DMS153 treated with DMSO at 0.1 percent for 48 hours (cell line): ENCODE data around the gene SEL1L3.

Source experiments
- DNase-seq: peaks from one replicate; lab custom pipeline; 2025; ENCODE audit not compliant: unreplicated experiment; lab: John Stamatoyannopoulos, UW

The SEL1L3 gene

DNA sequence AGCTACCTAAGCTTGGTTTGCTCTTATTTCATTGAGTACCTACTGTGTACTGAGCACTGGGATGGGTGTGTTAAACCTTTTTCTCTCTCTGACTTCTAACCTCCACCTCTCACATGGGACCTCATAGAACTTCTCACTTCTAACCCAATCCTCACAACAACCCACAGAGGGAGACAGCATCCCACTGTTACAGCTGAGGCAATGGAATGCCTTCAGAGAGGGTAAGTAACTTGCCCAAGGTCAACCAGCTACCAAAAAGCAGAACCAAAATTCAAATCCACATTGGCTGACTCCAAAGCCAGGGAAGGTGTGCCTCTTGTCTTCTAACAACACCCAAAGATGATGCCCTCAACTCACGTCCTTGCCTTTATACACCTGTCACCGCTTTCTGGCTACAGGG is 5.4 kb downstream of the SEL1L3 start:
- no peak for DNase-seq

DNA sequence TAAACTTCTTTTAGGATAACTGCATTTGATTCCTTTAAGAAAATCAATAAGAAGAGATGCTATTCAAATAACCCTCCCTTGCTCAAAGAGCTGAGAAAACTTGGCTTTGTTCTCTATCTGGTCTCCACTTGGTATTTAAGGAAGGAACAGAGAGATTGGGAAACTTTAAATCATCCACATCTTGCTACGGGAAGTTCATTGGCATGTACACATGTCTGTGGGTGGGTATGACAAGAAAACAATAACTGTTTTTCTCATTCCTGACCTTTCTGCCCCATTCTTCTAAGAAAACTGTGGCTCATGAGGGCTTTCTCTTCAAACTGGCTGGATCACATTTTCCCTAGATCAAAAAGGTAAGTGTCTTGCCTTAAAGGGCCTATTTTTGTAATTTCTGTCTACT is 6.0 kb downstream of the SEL1L3 start:
- DNase-seq = no peak

DNA sequence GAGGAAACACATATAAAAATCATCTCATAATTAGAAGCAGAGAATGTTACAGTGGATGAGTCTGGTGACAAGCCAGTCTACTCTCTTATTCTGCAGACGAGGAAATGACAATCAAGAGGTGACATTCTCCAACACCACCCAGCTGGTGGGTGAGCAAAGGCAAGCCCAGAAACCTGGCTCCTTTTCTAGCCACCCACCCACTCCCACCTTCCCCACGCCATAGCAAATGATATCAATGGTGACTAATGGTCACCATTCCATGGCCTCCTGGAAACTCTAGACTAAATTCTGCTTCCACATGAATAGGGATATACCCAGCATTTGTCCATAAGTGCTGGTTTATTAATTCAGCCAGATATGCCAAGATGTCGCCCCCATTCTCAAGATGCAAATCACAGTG is 10.7 kb downstream of the SEL1L3 start:
- no peak for DNase-seq

DNA sequence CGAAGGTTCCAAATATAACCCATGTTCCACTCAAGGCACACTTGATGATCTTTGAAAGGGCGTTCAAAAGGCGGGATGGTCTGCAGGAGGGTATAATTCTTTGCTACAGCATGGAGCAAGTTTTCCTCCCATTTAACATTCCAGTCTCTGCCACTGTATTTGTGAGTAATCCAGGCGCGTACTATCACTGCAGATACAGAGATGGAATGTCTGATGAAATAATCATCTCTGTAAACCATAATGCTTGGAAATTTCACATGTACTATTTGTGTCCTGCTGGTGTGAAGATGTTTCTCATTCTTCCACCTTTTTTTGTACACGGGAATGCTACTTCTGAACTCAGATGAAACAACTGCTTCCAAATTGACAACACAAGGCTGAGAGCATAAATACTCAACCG is 15.5 kb downstream of the SEL1L3 start:
- no peak for DNase-seq

DNA sequence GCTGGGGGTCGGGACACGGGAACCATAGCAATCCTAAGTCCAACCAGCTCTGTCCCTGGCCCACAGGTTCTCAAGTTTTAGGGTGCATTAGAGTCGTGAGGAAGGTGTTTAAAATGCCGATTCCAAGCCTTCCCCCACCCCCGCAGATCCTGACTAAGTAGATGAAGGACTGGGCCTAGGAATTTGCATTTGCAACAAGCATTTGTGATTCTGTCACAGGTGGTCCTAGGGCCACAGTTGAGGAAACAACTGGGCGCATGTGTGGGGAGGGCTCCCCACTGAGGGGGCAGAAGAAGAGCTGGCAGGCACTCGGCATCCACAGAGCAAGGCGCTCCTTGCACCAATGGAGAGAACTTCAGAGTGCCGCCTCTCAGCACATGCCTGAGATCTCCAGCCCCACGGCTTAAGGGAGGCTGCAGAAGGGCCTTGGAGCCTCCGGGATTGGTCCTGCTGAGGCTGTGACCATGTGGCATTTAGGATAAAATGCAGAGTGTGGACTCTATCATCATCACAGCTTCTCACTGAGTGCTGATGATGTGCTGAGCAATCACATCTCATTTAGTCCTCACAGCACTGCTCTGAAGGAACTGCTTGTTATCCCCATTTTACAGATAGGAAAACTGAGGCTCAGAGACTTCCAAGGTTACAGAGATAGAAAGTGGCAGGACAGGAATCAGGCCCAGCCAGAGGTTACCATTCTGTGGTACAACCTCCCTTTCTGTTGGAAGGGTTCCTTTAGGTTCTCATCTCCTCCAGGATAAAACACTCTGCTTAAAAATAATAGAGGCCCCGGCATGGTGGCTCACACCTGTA is 16.7 kb downstream of the SEL1L3 start:
- no peak for DNase-seq

DNA sequence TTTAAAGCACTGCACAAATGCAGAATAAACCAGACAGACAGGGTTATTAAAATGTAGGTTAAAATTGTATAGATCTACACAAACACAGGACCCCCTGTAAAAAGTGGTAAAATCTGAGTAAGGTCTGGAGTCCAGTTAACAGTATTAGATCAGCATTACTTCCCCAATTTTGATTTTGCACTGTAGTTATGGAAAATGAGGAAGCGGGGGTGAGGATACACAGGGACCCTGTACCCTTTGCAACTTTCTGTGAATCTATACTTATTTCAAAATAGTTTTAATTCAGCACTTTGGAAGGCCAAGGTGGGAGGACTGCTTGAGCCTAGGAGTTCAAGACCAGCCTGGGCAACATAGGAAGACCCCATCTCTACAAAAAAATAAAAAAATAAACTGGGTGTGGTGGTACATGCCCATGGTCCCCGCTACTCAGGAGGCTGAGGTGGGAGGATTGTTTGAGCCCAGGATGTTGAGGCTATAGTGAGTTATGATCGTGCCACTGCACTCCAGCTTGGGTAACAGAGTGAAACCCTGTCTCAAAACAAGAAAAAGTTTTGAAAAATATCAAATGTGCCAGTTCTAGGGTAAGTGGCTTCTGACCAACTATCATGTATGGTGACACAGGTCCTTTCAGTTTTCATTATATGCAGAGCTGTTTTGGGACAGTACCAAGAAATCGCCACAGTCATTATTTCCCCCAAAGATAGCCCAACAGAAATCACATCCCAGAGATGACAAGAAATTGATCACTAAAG is 17.7 kb downstream of the SEL1L3 start:
- DNase-seq = no peak

DNA sequence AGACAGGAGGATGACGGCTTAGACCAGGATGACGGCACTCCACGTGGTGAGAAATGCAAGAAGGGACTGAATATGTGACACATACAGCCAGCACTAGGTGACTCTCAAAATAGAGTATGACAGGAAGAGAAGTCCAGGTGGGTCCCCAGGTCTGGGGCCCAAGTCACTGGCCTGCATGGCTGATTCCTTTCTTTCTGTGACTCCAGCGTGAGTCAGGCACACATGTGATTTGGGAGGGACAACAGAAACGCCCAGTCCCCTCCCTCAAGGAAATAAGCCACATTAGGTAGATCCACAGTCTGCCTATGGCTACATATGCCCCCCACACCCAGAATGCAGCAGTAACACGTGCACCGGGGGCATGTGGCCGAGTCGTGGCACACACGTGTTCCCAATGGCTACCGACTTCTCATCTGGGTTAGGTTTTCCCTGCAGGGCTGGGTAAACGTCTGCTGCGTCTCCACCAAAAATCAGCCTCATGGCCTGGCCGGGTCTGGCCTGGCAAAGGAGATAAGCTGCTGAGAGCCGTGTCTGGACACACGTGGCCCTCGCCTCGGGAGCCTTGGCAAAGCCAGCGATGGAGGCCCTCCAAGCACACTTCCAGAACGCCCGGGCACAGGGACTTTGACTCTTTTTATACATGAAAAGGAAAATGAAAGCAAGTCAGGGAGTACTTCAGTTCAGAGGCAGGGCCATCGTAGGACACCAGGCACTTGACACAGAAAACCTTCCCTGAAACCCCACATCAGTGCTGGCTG is 19.3 kb downstream of the SEL1L3 start:
- no peak for DNase-seq

DNA sequence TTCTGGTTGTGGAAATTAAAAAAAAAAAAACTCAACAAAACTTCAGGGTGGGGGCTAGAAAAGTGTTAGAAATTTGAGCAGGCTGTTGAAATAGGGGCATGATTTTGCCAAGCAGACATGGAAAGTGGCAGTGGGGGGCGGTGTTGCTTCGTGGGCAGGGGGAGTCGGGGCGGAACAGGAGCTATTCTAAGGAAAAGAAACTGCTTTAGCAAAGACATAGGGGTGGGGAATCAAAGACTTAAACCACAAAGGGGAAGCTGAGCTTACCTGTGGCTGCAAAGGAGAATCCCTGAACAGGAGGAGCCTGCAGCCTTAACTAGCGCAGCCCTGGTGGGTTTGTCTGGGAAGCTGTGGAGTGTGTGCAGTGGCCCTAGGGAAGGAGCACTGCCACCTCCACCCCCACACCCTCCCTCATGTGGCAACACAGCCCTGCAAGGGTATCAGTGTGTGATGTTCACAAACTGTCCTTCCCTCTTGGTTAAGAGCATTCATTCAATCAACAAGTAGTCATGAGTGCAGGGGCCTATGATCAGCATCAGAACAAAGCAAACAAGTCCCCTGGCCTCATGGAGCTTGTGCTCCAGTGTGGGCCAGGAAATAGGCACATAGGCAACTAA is 20.5 kb downstream of the SEL1L3 start:
- DNase-seq = no peak

DNA sequence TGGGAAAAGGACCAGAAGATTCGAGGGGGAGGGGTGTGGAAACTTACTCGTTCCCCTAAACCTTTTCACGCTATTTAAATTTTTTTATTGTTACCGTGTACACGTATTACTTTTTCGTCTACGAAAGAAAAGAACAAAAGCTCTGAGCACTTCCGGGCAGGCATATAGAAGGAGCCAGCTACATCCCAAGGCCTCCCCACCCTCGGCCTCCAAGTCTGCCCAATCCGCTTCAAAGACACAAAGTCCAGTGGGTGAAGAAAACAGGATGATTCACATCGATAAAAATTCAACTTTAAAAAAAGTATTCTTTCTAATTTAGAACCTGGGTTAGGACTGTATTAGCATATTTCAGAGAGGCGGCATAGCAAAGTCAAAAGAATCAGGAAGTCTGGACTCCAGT is 23.1 kb downstream of the SEL1L3 start:
- no peak for DNase-seq

DNA sequence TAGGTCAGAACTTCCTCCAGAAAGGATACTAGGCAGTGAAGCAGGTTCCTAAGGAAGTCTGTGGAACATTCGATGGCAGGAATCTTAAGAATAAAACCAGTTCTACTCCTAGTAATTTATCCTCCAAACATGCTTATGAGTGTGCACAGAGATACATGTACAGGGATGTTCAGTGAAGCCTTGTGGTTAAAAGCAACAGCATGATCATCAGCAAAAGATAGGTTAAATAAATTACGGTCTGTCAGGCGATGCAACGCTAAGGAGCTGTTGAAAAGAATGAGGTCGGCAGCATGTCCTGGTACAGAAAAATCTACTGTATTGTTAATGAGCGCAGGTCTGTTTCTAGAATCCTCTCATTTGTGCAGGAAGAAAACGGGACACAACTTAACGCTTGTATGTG is 23.6 kb downstream of the SEL1L3 start:
- no peak for DNase-seq

DNA sequence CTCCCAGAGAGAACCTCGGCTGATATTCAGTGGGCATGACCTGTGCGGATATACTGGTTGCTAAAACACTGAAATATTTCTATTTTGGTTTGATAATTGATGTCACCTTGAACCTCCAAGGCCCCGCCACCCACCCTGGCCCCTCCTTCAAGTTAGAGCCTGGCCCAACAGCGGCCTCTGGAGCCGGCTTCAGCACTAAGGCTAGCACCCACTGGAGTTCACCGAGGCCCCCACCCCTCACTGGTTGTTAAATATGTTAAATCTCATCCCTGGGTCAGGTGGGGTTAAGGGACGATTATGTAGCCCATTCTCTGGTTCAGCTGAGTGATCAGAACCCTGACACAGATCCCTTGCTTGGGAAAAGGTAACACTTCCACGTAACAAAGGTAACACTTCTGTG is 24.3 kb downstream of the SEL1L3 start:
- DNase-seq = no peak

DNA sequence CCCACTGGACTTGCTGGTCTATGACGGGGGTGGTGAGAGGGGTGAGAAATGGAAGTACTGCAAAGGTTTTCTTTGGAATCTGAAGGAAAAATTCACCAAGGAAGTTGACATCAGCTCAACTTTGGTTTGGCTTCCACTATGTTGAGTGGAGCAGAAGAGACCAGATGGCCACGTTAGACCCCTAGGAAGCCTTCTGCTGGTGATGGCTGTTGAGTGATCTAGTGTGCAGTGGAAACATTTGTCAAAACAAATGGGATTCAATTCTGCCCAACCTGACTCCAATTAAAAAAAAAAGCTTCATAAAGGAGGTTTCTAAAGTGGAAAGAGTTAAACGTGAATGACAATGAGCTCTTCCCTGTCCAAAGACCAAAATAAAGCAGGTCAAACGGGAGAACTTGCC is 25.7 kb downstream of the SEL1L3 start:
- DNase-seq = no peak

DNA sequence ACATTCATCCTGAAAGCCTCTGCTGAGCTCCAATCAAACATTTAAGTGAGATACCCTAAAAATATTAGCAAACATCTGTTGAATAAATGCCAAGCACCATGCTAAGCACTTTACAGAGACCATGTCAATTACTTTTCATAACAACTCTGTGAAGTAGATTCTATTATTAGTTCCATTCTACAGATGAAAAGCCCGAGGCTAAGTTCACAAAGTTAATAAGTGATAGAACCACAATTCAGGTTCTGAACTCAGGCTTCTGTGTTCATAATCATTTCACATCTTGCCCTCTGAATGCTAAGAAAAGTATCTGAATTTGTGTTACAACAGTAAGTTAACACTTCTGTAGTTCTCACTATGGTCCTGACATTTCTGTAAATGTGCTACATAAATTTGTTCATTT is 27.4 kb downstream of the SEL1L3 start:
- no peak for DNase-seq

DNA sequence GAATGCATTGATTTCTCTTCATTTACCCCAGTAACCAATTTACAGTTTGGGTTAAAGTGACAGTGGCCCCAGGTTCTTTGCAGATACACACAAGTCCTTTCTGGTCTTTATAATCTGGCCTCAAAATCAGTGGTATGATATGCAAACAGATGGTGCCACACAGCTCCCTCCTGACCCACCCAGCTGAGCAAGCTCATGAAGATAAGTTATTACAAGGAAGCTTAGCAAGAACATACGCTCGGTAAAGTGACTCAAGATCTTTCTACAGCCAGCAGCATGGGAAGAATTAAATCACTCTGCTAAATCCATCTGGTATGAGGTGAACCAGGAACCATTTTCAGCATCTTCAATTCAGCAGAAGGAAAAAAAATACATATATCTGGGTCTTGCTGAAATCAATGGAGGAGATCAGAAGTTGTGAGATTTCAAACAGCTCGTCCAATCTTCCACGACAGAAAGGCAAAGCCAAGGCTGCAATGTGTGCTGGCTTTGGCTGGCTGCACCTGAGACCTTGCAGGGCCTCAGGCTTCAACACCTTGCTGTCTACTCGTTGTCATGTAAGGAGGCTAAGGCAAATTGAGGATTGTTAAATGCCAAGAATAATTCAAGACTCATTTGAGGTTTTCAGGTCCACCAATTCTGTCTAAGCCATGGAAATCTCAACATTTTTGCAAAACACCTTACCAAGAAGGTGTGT is 28.2 kb downstream of the SEL1L3 start:
- DNase-seq = no peak

DNA sequence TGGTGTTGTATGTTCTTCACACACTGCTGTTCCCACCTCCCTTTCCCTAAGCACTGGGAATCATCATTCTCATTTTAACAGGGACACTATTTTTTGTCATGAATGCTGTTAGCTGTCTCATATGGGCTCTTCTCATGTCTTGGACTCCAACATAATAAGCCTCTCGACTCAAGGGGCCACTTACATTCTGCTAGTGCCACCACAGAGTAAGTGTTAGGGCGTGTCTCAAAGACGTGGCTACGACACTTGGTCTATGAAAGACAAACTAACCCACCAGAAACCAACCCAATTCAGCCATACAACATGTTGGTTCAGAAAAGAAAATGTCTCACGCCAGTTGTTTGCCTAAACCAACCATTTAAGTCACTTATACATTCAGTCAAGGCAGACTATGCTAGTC is 32.2 kb downstream of the SEL1L3 start:
- DNase-seq = no peak

DNA sequence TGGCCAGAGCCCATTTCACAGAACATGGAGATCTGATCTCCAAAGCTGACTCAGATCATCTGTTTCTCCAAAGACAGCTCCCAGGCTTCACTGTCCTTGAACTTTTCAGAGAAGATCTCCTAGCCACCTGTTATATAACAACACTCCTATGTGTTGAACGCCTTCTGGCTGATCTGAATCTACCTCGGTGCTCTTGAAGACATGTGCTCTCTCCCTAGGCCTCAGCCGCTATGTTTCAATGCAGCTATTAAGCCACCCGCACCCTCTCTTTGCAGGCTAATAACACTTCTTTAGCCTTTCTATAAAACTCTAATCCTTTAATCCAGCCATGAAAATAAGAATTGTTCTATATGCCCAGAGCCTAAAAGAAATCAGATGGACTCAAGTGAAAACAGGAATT is 34.9 kb downstream of the SEL1L3 start:
- no peak for DNase-seq

DNA sequence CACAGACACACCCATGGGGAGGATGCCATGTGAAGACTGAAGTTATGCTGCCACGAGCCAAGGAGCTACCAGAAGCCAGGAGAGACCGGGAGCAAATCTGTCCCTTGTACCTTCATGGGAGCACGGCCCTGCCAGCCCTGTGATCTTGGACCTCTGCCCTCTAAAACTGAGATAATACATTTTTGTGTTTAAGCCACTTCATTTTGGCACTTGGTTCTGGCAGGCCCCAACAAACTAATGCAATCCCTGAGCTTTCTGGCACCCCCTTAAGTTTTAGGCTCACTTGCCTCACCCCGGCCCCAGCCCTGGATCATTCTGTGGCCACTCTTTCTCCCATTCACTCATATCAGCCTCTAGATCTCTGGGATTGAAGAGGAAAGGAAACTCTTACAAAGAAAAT is 35.4 kb downstream of the SEL1L3 start:
- no peak for DNase-seq

DNA sequence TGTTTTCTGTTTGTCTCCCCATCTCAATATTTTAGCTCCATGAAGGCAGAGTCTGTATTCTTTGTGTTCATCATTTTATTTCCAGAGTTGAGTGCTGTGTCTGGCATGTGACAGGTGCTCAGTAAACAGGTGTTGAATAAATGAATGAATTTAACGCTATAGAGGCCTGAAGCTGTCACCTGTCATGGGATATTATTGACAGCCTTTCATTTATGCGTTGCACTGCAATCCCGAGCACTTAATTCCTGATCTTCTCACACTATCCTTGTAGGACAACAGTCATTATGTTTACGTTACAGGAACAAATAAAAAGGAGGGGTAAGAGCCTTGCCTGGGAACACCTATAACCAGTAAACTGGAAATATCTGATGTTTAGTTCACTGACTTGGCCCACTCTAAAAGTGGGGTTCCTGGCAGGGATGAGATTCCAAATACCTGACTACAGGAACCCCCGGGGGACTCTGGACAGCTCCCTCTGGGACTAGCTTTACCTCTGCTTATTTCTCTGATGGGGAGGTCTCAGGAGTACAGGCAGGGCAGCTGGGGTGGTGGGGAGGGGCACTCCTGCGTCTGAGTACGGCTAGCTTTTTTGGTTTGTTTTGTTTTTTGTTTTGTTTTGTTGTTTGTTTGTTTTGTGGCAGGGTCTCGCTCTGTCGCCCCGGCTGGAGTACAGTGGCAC is 36.6 kb downstream of the SEL1L3 start:
- no peak for DNase-seq

DNA sequence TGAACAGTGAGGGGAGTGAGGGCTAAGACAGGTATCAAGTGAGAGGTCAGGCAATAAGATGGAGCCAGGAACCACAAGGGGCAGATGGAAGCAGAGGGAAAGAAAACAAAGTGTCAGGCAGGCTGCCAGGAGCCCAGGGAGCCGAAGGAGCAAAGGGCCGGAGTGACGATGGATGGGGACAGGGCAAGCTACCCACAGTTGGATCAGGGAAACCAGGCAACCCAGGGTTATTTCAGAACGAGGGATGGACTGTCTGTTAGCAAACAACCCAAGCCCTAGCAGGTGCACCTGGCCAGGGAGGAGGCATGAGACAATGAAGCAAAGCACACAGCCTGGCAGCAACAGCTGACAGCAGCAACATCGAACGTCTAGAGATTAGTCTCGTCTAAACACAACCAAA is 39.2 kb downstream of the SEL1L3 start:
- no peak for DNase-seq

DNA sequence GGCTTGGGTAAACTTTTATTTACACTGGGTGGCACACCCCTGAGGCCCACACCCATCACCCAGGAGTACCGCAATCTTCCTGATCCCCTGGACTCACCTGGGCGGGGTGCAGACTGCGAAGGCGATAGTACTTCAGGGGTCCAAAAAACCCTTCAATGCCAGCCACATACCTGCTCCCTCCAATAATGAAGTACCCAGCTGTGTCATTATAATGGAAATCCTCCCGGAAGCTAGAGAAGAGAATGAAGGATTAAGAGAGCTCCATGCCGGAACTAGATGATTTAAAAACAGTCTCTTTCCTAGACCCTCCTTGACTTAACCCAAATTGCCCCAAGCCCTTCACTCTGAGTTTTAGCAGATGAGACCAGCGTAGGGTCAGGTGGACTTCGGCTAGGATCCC is 40.9 kb downstream of the SEL1L3 start:
- no peak for DNase-seq
